ENCODE measurements around the gene TTC12. TPM values are rescaled to one million over a fixed set of nuclear protein-coding genes. Genes with fewer than 3 reads are reported as not detected.

TTC12 gene
- total RNA-seq, 2 experiments from 2014 or later, result 3.6 to 3.9 TPM

DNA sequence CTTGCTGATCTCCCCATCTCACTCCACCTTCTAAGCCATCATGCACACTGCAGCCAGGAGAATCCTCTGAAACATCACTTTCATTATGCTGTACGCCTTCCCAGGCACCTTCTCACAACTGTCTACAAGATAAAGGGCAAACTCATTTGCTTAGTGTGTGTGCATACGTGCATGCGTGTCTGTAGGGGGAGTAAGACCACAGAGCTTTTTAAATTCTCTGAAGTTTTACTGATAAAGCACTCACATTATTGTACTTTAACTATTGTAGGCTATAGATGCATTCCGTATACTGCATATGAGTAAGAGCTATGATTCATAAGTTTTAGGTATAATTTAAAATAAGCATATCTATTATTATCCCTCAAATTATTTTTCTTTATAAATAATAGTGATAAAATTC, 57.9 kb downstream of the TTC12 start:
- CTCF ChIA-PET (ENCODE audit: unreplicated experiment), result no interaction called here
- Histone ChIP-seq H3K36me3 (ENCODE audit: insufficient read depth, low read length) (no peaks in the 10 kb centered on the region), H3K27ac (ENCODE audit: low read depth, low read length, poor library complexity, severe bottlenecking) (no peak overlapping the region), H3K79me2 (ENCODE audit: insufficient read depth, low read depth, low read length) (no peaks in the 10 kb centered on the region), H3K4me1 (ENCODE audit: insufficient read depth, low read length, poor library complexity, severe bottlenecking) (no peaks in the 10 kb centered on the region), H3K9me2 (ENCODE audit: insufficient read depth, low read length) (no peaks in the 10 kb centered on the region), H2AFZ (ENCODE audit: low read length) (no peak overlapping the region), H3K4me2 (ENCODE audit: low read length) (no peak overlapping the region), H3K4me3 (ENCODE audit: low read depth, low read length, poor library complexity, severe bottlenecking) (no peak overlapping the region), H3K9me3 (ENCODE audit: low read length) (no peaks in the 10 kb centered on the region), H4K20me1 (ENCODE audit: insufficient read depth, low read length) (no peaks in the 10 kb centered on the region)
- BruUV-seq (replicated peaks), result no TSS peak
- intact Hi-C loops (cut with micrococcal nuclease; ENCODE audit: unreplicated experiment), result no loop called here
- TF ChIP-seq, protein P1, sequence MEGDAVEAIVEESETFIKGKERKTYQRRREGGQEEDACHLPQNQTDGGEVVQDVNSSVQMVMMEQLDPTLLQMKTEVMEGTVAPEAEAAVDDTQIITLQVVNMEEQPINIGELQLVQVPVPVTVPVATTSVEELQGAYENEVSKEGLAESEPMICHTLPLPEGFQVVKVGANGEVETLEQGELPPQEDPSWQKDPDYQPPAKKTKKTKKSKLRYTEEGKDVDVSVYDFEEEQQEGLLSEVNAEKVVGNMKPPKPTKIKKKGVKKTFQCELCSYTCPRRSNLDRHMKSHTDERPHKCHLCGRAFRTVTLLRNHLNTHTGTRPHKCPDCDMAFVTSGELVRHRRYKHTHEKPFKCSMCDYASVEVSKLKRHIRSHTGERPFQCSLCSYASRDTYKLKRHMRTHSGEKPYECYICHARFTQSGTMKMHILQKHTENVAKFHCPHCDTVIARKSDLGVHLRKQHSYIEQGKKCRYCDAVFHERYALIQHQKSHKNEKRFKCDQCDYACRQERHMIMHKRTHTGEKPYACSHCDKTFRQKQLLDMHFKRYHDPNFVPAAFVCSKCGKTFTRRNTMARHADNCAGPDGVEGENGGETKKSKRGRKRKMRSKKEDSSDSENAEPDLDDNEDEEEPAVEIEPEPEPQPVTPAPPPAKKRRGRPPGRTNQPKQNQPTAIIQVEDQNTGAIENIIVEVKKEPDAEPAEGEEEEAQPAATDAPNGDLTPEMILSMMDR (conservative IDR thresholded peaks at IDR 0.05; ENCODE audit: low read length), result peak; percentile 34; the same call in 1 of the 2 replicates
- TF ChIP-seq EZH2phosphoT487 (IDR thresholded peaks at IDR 0.05; ENCODE audit: borderline replicate concordance, low read depth, low read length), result no peak
- POLR2A ChIA-PET, result no interaction called here
- DNase-seq (ENCODE audit: low spot score), result no peak

DNA sequence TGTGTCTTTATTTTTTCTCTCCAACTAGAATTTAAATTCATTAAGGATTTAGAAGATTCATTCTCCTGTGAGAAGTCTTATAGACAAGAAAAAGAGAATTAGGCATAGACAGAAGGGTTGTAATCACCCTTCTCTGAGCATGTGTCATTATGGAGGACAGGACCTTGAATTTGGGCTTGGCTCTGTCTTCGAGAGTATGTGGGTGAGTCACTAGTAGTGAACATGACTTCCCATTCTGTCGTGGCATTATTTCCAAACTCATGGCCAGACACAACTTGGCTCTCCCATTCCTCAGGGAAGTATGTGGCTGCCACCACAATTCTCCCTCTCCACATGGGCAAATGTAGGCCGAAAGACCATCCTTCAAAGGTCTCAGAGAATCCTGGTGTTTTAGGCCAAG, 58.9 kb downstream of the TTC12 start:
- Histone ChIP-seq H4K20me1 (ENCODE audit: insufficient read depth, low read length) (no peaks in the 10 kb centered on the region), H3K9me3 (ENCODE audit: low read length) (no peaks in the 10 kb centered on the region), H3K79me2 (ENCODE audit: insufficient read depth, low read depth, low read length) (no peaks in the 10 kb centered on the region), H3K4me2 (ENCODE audit: low read length) (no peak overlapping the region), H3K9me2 (ENCODE audit: insufficient read depth, low read length) (no peaks in the 10 kb centered on the region), H3K36me3 (ENCODE audit: insufficient read depth, low read length) (no peaks in the 10 kb centered on the region), H3K4me3 (ENCODE audit: low read depth, low read length, poor library complexity, severe bottlenecking) (no peak overlapping the region), H2AFZ (ENCODE audit: low read length) (no peak overlapping the region), H3K27ac (ENCODE audit: low read depth, low read length, poor library complexity, severe bottlenecking) (no peak overlapping the region), H3K4me1 (ENCODE audit: insufficient read depth, low read length, poor library complexity, severe bottlenecking) (no peaks in the 10 kb centered on the region)
- no peak for TF ChIP-seq EZH2phosphoT487 (IDR thresholded peaks at IDR 0.05; ENCODE audit: borderline replicate concordance, low read depth, low read length)
- TF ChIP-seq, protein P1 (conservative IDR thresholded peaks at IDR 0.05; ENCODE audit: low read length), result no peak
- DNase-seq (ENCODE audit: low spot score), result no peak
- CTCF ChIA-PET (ENCODE audit: unreplicated experiment), result no interaction called here
- no TSS peak for BruUV-seq (replicated peaks)
- intact Hi-C loops (cut with micrococcal nuclease; ENCODE audit: unreplicated experiment), result no loop called here
- POLR2A ChIA-PET, result no interaction called here

DNA sequence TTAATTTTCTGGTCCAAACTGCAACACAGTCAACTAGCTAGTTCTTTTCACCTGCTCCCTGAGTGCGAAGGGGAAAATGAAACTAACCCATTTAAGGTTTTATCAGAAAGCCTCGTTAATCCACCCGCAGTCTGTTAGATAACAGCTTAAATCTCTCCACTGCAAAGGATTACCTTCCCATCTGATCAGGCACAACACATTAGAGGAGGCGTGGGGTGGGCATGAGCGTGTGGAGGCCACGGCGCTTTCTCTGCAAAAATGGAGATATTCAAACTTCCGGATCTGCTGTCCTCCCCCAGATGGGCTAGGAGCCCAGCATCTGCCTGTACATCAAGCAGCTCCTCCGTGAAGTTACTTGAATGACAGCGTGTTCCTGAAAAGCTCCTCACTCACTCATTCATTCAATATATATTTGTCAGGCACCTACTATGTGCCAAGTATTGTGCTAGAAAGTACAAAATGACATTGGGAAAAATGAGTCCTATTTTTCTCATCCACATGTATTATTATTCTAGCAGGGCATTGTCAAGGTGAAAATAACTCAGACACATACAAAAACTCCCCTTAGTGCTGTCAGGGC, 59.7 kb downstream of the TTC12 start:
- TF ChIP-seq, protein P1 (conservative IDR thresholded peaks at IDR 0.05; ENCODE audit: low read length), result no peak
- no peak for TF ChIP-seq EZH2phosphoT487 (IDR thresholded peaks at IDR 0.05; ENCODE audit: borderline replicate concordance, low read depth, low read length)

More for the DNA sequence above, 59.7 kb downstream of the TTC12 start:
- H4K20me1 ChIP-seq (ENCODE audit: insufficient read depth, low read length), result no peaks in the 10 kb centered on the region
- ChIA-PET CTCF (ENCODE audit: unreplicated experiment) (no interaction called here), POLR2A (no interaction called here)
- no peak overlapping the region for H3K4me2 ChIP-seq (ENCODE audit: low read length)
- no peaks in the 10 kb centered on the region for H3K36me3 ChIP-seq (ENCODE audit: insufficient read depth, low read length)
- intact Hi-C loops (cut with micrococcal nuclease; ENCODE audit: unreplicated experiment), result no loop called here
- no peaks in the 10 kb centered on the region for H3K9me3 ChIP-seq (ENCODE audit: low read length)
- no peak overlapping the region for H3K4me3 ChIP-seq (ENCODE audit: low read depth, low read length, poor library complexity, severe bottlenecking)
- H3K79me2 ChIP-seq (ENCODE audit: insufficient read depth, low read depth, low read length), result no peaks in the 10 kb centered on the region
- H3K4me1 ChIP-seq (ENCODE audit: insufficient read depth, low read length, poor library complexity, severe bottlenecking), result no peaks in the 10 kb centered on the region
- no peak overlapping the region for H3K27ac ChIP-seq (ENCODE audit: low read depth, low read length, poor library complexity, severe bottlenecking)
- no peak overlapping the region for H2AFZ ChIP-seq (ENCODE audit: low read length)
- no TSS peak for BruUV-seq (replicated peaks)
- no peaks in the 10 kb centered on the region for H3K9me2 ChIP-seq (ENCODE audit: insufficient read depth, low read length)
- no peak for DNase-seq (ENCODE audit: low spot score)

Data from OCI-LY7 (cell line).